ENCODE measurements around the gene ADSL.

Gene ADSL

GRCh38 chr22:40328546-40329456, 17.5 kb upstream of the ADSL start:
- DNase-seq: no peak

DNA sequence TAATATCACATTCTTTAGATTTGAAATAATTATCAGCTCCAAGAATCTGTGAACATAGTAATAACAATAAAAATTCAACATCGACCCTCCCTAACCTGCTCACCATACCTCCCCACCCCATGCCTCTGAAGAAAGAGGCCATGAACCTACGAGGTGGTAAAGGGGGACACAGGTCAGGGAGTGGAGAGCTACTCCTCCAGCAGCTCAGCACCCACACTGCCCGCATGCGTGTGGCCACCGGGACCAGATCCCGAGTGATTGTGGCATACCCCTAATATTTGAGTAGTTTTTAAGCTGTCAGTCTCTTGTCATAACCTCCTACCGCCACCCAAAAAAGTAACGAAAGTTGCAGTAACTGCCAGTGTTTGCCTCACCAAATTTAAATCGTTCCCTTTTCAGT, 16.8 kb upstream of the ADSL start:
- DNase-seq: no peak

DNA sequence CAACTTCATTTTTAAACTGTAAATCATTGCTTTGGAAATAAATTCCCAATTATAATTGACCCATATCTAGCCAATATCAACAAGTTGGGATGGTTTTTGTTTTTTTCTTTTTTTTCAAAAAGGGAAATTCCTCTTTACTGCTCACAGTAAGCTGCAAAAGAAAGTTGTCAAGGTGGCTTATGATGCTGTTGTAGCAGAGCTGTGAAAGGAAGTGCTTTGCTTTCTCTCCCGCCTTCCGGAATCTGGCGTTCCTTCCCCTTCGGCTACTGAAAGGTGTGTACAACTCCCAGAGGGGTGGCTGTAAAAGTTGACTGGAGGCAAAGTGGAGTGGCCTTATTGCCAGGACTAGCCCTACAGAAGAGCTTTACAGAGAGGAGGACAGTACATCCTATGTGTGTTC, 16.2 kb upstream of the ADSL start:
- DNase-seq: no peak

DNA sequence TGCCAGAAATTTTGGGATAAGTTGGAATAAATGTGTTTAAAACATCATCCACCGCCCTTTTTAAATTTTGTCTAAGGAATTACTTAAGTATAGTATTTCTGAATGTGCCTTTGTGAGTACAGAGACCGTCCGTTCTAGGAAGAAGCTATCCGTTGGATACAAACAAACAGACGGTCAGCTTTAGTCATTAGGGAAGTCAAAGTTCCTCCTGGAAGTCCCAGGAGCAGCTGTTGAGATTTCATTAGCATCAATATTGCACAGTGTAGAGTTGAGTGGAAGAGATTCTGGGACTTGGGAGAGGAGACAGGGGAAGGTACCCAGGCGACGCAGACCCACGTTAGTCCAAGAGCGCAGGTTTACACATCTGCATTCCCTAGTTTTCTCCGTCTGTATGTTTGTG, 15.7 kb upstream of the ADSL start:
- no peak for DNase-seq

DNA sequence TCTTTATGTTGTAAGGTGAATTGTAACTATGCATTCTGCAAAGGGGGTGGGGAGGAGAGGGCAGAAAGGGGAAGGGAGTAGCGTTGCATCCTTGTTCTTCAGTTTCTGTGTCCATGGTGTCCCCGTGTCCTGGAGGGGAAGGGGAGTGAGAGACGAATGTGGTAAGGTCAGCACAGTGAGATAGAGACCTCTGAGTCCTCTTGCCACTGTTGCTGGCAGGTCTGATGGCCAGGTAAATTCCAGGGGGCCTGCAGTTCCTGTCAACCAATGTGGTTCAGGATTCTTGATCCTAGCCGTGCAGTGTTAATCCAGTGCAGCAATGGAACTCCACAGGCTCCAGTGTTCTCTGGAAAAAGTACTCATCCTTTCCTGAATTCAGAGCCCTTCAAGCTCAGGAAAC, 14.6 kb upstream of the ADSL start:
- no peak for DNase-seq

- no peak for DNase-seq
Measured at GRCh38 chr22:40332319-40332781, 13.9 kb upstream of the ADSL start.

DNA sequence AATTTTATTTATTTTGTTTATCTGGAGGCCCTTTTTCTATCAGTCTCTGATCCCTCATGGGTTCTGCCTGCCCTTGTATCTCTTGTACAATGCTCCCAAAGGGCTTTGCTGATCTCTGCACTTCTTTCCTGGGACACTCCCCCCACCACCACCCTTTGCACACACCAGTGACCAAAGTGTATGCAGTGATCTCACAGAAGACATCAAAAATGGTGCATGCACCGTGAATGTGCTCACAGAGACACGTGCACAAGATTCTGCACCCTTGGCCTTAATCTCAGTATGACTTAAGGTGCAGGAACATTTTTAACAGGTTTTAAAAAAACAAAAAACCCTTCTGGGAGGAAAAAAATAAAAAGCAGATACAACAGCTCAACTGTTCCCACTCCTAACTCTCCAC, 12.2 kb upstream of the ADSL start:
- no peak for DNase-seq

DNA sequence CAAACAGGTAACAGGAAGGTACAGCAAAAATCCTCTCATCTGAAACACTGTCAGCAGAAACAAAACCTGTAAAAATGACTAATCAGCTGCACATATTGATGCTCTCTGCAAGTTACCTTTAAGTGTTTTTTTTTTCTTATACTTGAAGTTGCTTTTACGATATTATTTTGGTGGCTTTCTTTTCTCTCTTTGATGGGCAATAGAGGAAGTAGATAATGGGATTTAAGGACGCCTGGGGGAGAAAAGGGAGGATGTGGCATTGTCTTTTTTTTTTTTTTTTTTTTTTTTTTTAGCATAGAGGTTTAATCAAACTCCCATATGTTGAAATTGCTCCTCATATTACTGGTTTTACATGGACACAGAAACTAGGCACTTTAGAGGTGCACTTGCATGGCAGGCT, 11.4 kb upstream of the ADSL start:
- DNase-seq: no peak

GRCh38 chr22:40335358-40335757, 10.9 kb upstream of the ADSL start:
- DNase-seq: no peak

- no peak for DNase-seq
Measured at GRCh38 chr22:40340044-40340443, 6.3 kb upstream of the ADSL start.

DNA sequence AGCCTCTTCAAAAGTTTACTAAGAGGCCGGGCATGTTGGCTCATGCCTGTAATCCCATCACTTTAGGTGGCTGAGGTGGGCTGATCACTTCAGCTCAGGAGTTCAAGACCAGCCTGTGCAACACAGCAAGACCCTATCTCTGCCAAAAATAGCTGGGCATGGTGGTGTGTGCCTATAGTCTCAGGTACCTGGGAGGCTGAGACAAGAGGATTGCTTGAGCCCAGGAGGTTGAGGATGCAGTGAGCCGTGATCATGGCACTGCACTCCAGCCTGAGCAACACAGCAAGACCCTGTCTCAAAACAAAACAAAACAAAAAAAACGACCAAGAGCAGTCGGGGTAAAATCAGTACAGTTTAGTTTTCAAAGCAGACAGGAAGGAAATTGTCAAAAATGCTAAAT, 4.7 kb upstream of the ADSL start:
- no peak for DNase-seq

DNA sequence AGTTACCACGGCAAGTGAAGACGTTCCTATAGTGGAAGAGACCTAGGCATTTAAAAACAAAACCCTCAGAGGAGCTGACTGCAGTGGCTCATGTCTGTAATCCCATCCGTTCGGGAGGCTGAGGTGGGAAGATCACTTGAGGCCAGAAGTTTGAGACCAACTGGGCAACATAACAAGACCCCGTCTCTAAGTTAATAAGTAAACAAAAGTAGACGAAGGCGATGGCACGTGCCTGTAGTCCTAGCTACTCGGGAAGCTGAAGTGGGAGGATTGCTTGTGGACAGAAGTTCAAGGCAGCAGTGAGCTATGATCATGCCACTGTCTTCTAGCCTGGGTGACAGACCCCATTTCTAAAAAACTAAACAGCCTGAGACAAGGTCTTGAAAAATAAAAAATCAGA, 3.8 kb upstream of the ADSL start:
- no peak for DNase-seq

- DNase-seq: peak; percentile 28 to 49
Measured at GRCh38 chr22:40345271-40345670, 1.0 kb upstream of the ADSL start.

- DNase-seq: peak; percentile 67 to 69
Measured at GRCh38 chr22:40345815-40346184, 500 bp upstream of the ADSL start.

GRCh38 chr22:40347300-40347699, 1.0 kb downstream of the ADSL start:
- no peak for DNase-seq

GRCh38 chr22:40348025-40348658, 1.8 kb downstream of the ADSL start:
- peak; percentile 67 to 74 for DNase-seq

- no peak for DNase-seq
Measured at GRCh38 chr22:40352763-40353162, 6.5 kb downstream of the ADSL start.

- DNase-seq: no peak
Measured at GRCh38 chr22:40361100-40361499, 14.8 kb downstream of the ADSL start.

DNA sequence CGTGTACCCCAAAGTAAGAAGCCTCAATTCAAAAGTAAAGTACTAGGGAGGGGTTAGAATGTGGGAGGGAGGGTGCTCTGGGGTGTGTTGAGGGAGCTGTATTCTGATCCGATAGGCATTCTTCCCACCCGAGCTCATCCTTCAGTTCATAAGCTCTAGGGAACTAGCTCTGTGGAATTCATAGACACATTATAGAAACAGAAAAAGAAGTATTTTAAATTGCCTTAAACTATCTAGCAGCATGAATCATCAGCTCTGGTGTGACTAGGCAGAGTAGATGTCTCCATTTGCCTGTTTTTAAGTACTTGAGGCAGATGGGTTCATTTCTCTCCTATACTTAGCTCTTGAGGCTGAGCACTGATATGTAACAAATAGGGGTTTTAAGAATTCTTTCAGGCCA, 16.8 kb downstream of the ADSL start:
- no peak for DNase-seq

DNA sequence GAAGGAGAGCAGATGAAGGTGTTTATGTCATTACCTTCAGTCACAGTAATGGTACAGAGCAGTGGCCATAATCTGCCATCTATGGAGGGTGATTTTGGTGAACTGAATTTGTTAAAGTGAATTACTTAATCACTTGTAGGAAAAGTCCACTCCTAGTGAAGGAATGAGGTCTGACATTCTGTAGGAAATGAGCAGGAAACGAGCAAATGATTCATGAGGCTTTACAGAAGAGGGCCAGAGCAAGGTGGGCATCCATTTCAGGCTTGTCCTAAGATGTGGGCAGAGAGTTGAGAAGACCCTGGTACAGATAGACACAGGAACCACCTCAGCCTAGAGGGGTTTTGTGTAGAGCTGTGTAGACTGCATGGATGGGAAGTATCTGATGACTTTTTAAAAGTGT, 18.1 kb downstream of the ADSL start:
- DNase-seq: no peak

DNA sequence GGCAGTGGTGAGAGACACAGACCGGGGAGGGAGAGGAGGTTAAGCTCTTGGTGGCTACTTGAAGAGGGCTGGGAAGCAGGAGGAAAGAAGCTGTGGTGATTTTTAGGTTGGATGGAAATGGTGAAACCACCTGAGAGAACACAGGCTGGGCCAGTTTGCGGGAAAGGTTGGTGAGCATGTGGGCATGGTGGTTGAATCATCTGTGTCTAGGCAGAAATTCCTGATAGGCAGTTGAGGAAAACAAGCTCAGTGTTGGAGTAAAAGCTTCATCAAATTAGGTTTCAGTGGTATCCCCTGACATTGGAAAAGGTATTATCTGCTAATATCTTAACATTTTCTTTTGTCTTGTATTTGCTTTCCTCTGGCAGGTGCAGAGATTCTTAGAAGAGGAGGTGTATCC, 19.8 kb downstream of the ADSL start:
- no peak for DNase-seq

- DNase-seq: no peak
Measured at GRCh38 chr22:40367342-40367741, 21.0 kb downstream of the ADSL start.

- DNase-seq: no peak
Measured at GRCh38 chr22:40368016-40368415, 21.7 kb downstream of the ADSL start.

- no peak for DNase-seq
Measured at GRCh38 chr22:40368836-40369235, 22.5 kb downstream of the ADSL start.

DNA sequence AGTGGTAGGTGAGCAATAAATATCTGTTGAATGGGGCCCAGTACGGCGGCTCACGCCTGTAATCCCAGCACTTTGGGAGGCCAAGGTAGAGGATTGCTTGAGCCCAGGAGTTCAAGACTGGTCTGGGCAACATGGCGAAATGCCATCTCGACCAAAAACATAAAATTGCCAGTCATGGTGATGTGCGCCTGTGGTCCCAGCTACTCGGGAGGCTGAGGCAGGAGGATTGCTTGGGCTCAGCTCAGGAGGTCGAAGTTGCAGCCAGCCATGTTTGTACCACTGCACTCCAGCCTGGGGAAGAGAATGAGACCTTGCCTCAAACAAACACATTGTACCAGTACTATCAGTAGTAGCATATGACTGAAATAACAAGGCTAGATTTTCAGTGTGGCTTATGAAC, 28.3 kb downstream of the ADSL start:
- no peak for DNase-seq
